T follicular helper cell (primary cell): Measurements from ENCODE around the gene SCIMP.
"Not testable (repeated sequence)": the region's sequence is repeated elsewhere in the genome, so short reads cannot be mapped to it uniquely, and the experiment has no call there.

Experiments used
- DNase-seq: peaks from one replicate; pipeline ENCODE4 v3.0.0-alpha.2; 2020; ENCODE audit warnings: low read depth

The SCIMP gene

DNA sequence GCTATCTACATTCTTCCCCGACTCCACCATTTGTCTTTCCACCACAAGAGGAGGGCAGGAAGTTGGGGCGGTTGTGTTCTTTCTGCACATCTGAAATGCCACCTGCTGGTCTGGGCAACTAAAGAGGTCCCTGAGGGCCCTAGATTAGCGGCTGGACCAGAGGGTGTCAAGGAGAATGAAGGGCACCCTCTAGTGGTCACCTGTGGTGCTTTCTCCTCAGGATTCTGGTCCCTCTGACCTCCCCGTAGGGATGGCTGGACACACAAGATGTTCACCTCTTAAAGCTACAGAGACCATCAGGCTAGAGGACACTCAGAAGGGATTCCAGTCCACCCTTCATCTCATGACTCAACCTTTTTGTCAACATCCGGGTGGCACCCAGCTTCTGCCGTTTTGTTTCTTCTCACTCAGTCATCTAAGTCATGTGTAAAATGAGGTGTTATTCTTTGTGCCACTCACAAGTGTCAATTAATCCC, 2.9 kb upstream of the SCIMP start:
- no peak for DNase-seq

GRCh38 chr17:5236938-5237540, 2.4 kb upstream of the SCIMP start:
- no peak for DNase-seq

DNA sequence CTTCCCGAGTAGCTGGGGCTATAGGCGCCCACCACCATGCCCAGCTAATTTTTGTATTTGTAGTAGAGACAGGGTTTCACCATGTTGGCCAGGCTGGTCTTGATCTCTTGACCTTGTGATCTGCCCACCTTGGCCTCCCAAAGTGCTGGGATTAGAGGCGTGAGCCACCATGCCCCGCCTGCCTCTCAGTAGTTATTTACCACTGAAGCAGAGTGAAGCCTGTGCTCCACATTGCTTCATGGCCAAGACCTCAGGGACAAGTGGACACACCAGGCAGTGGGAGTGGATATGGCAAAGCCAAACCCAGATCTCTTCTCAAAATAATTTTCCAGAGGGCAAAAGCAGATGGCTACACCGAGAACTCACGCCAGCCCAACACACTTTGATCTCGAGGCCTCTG, 1.2 kb downstream of the SCIMP start:
- not testable (repeated sequence) for DNase-seq

GRCh38 chr17:5226940-5227878, 7.5 kb downstream of the SCIMP start:
- no peak for DNase-seq

GRCh38 chr17:5225668-5226457, 8.8 kb downstream of the SCIMP start:
- DNase-seq: no peak

- not testable (repeated sequence) for DNase-seq
Observed at GRCh38 chr17:5221912-5222311, 12.7 kb downstream of the SCIMP start.

- DNase-seq: no peak
Observed at GRCh38 chr17:5220074-5220473, 14.6 kb downstream of the SCIMP start.

DNA sequence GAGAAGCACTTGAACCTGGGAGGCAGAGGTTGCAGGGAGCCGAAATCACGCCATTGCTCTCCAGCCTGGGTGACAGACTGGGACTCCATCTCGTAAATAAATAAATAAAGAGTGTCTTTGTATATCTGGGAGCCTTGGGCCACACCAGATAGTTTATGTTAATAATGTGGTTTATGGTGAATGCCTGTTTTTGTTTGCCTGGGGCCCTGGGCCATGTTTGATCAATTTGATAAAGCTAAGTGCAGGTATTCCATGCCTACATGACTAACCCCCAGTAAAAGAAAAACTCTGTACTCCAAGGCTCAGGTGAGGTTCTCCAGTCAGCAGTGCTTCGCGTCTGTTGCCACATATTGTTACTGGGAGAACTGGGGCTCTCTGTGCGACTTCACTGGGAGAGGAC, 15.1 kb downstream of the SCIMP start:
- DNase-seq: no peak

DNA sequence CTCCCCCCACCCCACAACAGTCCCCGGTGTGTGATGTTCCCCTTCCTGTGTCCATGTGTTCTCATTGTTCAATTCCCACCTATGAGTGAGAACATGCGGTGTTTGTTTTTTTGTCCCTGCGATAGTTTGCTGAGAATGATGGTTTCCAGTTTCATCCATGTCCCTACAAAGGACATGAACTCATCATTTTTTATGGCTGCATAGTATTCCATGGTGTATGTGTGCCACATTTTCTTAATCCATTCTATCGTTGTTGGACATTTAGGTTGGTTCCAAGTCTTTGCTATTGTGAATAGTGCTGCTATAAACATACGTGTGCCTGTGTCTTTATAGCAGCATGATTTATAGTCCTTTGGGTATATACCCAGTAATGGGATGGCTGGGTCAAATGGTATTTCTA, 17.1 kb downstream of the SCIMP start:
- not testable (repeated sequence) for DNase-seq

GRCh38 chr17:5211458-5211857, 23.2 kb downstream of the SCIMP start:
- no peak for DNase-seq

DNA sequence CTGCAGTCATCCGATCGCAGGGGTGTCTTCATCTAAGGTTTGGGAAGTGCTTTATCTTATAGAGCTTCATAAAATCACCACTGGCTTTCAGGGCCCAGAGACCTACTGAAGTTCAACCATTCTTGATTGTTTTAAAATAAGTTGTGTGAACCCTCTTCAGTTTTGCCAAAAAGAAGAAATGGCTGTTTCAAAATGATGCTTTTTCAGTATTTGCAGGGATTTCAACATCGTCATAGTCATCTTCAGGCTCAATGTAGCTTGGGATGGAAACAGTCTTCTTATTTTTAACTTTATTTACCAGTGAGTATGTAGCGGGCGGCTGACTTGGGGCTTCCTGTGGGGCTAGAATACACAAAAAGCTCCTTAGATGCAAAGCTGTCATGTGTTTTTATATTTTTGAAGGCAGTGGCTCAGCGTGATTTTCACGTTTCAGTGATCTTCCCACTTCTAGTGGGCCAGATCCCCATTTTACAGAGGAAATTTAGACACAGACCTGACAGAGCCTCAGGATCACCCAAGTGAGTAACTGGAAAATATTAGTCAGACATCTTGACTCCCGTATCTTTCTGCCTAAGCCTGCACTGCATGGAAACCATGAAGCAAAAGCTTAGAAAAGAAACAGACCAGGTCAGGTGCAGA, 23.9 kb downstream of the SCIMP start:
- DNase-seq: no peak

DNA sequence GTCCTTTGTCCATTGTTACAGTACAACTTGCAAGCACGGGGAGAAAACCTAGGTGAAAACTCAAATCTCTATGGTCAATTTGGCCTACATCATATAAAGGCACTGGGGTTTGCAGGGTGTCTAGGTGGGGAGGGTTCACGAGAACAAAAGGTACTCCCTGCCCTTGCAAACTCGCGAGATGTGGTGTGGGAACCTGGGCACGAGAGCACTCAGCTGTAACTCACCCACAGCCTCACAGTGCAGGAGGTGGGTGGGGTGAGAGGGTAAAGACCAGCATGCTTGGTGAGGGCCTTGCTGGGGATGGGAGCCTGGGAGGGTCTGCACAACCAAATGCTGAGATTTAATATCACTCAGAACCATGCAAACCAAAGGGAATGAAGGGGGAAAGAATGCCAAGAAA, 24.6 kb downstream of the SCIMP start:
- DNase-seq: no peak

DNA sequence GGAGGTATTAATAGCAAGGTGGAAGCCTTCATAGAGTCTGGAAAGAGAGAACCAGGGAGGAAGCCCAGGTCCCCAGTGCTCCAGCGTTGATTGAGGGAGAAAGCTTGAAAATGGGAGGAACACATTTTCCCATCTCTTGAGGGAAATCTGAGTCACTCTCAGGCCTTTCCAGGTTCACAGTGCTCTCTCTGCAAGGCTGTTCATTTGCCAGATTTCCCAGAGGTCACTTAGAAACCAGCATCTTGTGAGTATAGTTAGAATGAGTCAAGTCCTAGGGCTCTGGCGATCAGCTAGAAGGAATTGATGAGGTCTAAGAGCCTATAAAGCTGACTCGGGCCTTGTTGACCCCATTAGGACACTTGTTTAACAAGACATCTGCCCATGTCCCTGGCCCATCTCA, 25.3 kb downstream of the SCIMP start:
- no peak for DNase-seq

DNA sequence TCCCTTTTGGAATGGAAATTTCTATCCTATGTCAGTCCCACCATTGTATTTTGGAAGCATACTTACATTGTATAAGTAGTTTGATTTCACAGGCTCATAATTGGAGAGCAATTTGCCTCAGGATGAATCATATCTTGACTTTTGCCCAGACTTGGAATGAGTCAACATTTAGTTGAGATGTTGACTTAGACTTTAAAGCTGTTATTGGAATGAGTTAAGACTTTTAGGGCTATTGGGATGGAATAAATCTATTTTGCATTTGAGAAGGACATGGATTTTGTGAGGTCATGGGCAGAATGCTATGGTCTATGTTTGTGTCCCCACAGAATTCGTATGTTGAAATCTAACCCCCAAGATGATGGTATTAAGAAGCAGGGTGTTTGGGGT, 30.8 kb downstream of the SCIMP start:
- DNase-seq: no peak

- no peak for DNase-seq
Observed at GRCh38 chr17:5203178-5203907, 31.3 kb downstream of the SCIMP start.

DNA sequence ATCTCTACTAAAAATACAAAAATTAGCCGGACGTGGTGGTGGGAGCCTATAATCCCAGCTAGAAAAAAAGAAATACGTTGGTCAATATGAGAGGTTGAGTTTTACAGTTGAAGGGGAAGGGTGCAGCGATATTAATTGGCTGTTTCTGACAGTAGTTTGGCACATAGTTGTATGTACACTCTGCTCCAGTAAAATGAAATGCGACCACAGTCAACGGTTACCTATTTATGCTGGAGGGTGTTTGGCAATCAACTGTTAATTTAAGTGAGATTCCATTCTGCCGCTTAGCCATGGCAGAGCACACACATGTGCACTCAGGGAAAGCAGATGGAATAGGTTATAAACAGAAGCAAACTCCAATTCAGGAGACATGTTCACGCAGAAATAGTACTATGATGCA, 33.6 kb downstream of the SCIMP start:
- DNase-seq: no peak

DNA sequence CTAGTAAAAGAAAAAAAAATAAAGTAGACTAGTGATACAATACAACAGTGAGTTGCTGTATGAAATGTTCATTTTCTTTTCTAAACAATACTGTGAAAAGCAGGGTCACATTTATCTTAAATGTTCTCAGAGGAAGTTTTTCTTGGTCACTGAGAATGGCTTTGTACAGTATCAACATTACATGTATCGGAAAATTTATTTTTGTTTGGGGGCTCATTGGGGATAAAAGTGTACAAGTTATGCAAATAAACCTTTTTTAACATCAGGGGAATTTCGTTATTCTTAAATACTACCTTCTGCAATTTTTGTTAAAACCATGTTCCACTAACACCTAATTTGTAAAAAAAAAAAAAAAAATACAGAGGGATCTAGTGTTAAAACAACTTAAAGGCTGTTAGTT, 34.3 kb downstream of the SCIMP start:
- DNase-seq: no peak

DNA sequence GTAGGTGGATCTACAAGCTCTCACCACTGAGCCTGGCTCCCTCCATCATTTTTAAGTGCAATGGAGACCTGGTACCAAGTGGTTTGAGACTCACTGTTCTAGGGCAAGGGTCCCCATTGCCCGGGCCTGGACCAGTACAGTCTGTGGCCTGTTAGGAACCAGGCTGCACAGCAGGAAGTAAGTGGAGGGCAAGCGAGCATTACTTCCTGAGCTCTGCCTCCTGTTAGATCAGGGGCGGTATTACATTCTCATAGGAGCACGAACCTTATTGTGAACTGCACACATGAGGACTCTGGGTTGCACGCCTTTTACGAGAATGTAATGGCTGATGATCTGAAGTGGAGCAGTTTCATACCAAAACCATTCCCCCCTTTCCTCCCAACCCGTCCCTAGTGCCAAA, 36.2 kb downstream of the SCIMP start:
- DNase-seq: no peak

- no peak for DNase-seq
Observed at GRCh38 chr17:5194346-5194745, 40.3 kb downstream of the SCIMP start.

- peak; percentile 94 for DNase-seq
Observed at GRCh38 chr17:5191541-5192417, 42.9 kb downstream of the SCIMP start, which contains the start of gene ZNF594. Gene ZNF594, minus strand, starts transcription at chr17:5191868. Its CDS starts 7,612 bp downstream, at chr17:5184256.
